ENCODE results near the gene SQOR.

The SQOR gene

GRCh38 chr15:45662375-45662774 is 27.5 kb downstream of the SQOR start:
- no peak for DNase-seq (ENCODE audit: low read depth)
- no peak overlapping the region for H3K4me3 ChIP-seq (ENCODE audit: low read length)
- no peak for TF ChIP-seq CTCF (conservative IDR thresholded peaks at IDR 0.05; ENCODE audit: low read length)

- no peak overlapping the region for H3K4me3 ChIP-seq (ENCODE audit: low read length)
- peak; percentile 73 for DNase-seq (ENCODE audit: low read depth)
- no peak for TF ChIP-seq CTCF (conservative IDR thresholded peaks at IDR 0.05; ENCODE audit: low read length)
Observed at GRCh38 chr15:45664451-45664850, 29.6 kb downstream of the SQOR start.

- peak; percentile 59 for DNase-seq (ENCODE audit: low read depth)
- TF ChIP-seq CTCF (conservative IDR thresholded peaks at IDR 0.05; ENCODE audit: low read length): no peak
- no peak overlapping the region for H3K4me3 ChIP-seq (ENCODE audit: low read length)
Observed at GRCh38 chr15:45665261-45665660, 30.4 kb downstream of the SQOR start.

GRCh38 chr15:45666119-45666875 is 31.5 kb downstream of the SQOR start:
- no peak overlapping the region for H3K4me3 ChIP-seq (ENCODE audit: low read length)
- DNase-seq (ENCODE audit: low read depth): no peak
- no peak; the same call in 1 of the 2 replicates for TF ChIP-seq CTCF (conservative IDR thresholded peaks at IDR 0.05; ENCODE audit: low read length)

GRCh38 chr15:45667002-45667401 is 32.2 kb downstream of the SQOR start:
- H3K4me3 ChIP-seq (ENCODE audit: low read length): no peak overlapping the region

GRCh38 chr15:45668386-45668785 is 33.6 kb downstream of the SQOR start:
- no peak for DNase-seq (ENCODE audit: low read depth)
- TF ChIP-seq CTCF (conservative IDR thresholded peaks at IDR 0.05; ENCODE audit: low read length): no peak
- H3K4me3 ChIP-seq (ENCODE audit: low read length): no peak overlapping the region

More at GRCh38 chr15:45667002-45667401, 32.2 kb downstream of the SQOR start:
- no peak for DNase-seq (ENCODE audit: low read depth)
- TF ChIP-seq CTCF (conservative IDR thresholded peaks at IDR 0.05; ENCODE audit: low read length): no peak

- DNase-seq (ENCODE audit: low read depth): no peak
- H3K4me3 ChIP-seq (ENCODE audit: low read length): no peak overlapping the region
- TF ChIP-seq CTCF (conservative IDR thresholded peaks at IDR 0.05; ENCODE audit: low read length): no peak
Observed at GRCh38 chr15:45669422-45669821, 34.6 kb downstream of the SQOR start.

Data from AG10803 (cell line).